IPS-NIHi7 (cell line): Measurements from ENCODE around the gene TLL2.
"Not testable (repeated sequence)": the region's sequence is repeated elsewhere in the genome, so short reads cannot be mapped to it uniquely, and the experiment has no call there.

ENCODE experiments used
- DNase-seq: peaks from one replicate; pipeline ENCODE4 v3.0.0; 2012; ENCODE audit warnings: mixed read lengths; ENCODE audit errors: extremely low spot score

The TLL2 gene

DNA sequence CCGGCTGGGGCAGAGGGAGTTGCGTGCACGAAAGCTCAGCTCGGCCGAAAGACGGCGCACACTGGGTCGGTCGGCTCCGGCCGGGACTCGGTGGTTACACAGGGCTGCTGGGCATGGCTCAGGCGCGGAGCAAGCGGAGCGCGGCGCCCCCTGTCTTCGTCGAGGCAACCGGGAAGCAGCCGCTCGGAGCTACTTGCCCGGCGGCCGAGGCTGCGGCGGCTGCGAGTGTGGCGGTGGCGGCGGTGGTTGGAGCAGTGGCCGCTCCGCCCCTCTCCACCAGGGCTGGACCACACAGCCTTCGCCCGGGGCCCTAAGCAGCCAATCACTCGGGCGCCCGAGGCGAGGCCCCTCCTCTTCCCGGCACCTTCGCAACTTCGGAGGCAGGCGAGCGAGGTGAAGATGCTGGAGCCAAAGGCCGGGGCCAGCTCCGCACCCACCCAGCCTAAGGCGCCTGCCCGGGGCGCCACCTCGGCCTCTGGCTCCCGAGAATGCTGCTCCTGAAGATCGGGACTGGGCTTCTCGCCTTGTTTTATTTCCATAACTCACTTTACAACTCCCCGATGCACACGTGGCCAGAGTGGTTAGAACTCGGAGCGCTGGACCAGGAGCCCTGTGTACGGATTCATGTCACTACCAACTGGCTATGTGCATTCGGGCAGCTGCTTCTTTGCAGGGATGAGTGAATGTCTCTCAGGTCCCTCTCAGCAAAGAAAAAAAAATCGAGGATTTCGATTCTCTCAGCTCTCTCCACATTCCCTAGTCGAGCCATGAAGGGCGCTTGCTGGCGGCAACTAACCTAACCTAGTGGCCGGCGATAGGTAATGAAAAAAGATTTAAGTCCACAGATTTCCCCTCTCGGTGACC, at the start of gene TLL2:
Gene TLL2 (minus strand): TSS at position 229 of the 864 bp plus-strand sequence. CDS start 241 bp downstream, outside the sequence.
- DNase-seq: peak; percentile 95

DNA sequence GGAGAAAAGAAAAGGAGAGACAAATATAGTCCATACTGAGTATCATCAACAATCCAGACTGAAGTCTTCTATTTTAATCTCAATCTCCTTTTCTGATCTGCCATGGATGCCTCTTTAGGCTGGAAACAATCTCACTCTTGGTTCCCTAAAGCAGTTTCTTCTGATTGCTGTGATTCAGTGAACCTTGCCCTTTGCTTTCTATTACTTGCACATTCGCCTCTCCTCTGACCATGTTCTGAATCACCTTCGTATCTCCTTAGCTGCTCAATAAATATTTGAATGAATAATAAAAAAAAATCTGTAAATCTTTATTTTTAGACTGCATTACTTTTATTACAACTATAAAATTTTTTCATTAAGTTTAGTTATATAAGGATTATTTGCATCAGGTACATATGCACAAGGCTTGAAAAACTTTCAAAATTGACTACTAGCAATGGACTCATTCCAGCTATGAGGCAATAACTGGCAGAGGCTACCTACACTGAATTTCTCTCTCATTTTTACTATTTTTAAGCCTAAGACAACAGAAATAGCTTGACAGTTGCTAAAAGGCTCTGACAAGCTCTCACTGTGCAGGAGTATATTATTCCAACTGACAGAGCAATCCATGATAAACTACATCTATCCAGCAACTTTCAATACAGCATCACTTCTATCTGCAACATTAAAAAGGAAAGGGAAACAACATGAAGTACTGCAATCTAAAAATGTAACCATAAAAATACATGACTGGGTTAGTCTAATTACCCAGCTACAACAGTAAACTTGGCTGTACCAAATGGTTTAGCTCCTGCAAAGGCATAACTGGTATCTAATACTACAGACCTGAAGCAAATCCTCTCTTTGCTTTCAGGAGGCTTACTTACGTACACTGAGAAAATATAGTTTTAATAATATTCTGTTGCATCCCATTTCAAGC, 47.5 kb upstream of the TLL2 start:
- DNase-seq: no peak

DNA sequence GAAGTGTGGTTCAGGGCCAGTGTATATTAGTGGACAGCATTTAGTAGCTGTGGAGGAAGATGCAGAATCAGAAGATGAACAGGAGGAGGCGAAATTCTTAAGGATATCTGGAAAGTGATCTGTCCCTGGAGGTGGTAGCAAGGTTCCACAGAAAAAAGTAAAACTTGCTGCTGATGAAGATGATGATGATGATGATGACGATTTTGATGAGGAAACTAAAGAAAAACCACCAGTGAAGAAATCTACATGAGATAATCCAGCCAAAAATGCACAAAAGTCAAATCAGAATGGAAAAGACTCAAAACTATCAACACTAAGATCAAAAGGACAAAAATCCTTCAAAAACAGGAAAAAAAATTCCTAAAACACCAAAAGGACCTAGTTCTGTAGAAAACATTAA, 46.8 kb upstream of the TLL2 start:
- DNase-seq: no peak

DNA sequence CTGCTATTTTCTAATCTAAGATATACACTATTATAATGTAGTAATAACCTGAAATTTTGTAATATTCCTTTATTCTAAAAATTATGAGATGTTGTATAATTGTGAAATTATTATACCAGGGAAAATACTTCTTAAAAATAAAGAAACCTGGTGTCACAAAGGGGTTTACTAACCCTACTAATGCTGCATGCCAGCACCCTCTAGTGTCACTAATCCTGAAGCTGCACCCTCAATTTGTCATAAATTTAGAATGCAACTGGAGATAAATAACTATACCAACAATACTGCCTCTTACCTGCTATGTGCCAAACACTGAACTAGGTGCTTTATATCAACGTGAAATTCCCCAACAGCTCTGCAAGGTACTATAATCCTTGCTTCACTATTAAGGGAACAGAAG, 42.3 kb upstream of the TLL2 start:
- DNase-seq: peak; percentile 22

DNA sequence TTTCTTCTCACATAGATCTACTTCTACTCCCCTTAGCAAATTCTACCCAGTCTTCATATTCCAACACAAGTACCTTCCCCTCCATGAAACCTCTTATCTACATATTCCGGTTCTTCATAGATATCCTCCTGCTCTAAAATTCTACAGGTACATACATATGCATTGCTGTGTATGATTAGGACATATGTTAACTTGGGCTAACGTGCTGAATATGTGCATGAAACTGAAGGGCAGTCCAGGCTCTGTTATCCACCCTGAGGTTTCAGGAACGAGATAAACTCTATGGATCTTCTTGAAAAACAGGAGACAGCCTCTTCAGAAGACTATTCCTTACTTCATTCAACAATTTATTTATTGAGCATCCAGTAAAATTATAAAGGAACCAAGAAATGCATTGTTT, 41.6 kb upstream of the TLL2 start:
- no peak for DNase-seq

DNA sequence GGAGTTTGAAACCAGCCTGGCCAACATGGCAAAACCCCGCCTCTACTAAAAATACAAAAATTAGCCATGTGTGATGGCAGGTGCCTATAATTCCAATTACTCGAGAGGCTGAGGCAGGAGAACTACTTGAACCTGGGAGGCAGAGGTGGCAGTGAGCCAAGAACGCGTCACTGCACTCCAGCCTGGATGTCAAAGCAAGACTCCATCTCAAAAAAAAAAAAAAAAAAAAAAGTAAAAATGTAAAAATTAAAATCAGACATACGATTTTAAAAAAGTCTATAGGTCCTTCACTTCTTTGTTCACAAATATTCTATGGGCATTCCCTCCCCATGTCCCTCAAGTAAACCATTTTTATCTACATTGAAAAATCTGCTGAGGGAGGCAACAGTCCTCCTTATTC, 34.9 kb upstream of the TLL2 start:
- no peak for DNase-seq

DNA sequence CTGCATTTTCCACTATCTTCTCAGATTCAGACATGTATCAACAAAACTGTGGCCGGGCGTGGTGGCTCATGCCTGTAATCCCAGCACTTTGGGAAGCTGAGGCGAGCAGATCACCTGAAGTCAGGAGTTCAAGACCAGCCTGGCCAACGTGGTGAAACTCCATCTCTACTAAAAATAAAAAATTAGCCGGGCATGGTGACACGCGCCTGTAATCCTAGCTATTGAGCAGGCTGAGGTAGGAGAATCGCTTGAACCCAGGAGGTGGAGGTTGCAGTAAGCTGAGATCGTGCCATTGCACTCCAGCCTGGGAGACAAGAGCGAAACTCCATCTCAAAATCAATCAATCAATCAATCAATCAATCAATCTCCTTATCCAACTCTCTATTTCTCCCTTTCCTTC, 31.8 kb upstream of the TLL2 start:
- not testable (repeated sequence) for DNase-seq

DNA sequence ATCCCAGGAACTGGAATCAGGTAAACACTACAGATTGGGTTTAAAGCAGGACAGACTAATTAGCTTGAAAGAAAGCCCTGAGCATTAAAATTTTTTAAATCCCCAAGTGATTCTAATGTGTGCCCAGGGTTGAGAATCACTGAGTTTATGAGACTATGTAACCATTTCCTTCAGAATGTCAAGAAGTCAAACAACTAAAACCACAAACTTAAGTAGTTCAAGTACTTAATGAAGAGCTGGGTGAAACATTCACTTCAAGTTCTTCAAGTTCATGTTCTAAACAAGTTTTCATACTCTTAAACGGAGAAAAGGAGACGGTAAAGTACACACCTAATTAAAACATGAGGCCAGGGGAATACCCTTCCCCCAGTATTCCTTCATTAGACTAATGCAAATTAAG, 28.2 kb upstream of the TLL2 start:
- DNase-seq: no peak

DNA sequence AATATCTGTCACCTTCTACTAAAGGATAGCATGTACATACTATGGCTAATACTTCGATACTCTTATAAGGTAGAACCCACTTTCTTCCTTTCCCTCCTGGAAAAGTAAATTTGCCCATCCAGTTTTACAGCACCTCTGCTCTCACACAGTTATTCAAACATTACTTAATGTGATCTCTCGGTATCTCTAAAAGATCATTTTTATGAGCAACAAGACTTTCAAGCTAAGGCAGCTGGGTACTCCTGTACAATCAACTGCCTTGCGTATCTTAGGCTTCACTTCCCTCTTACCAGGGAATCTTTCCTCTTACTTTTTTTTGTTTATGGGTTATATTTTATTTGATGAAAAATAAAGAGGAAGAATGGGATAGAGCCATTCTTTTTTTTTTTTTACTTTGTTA, 26.5 kb upstream of the TLL2 start:
- DNase-seq: no peak

DNA sequence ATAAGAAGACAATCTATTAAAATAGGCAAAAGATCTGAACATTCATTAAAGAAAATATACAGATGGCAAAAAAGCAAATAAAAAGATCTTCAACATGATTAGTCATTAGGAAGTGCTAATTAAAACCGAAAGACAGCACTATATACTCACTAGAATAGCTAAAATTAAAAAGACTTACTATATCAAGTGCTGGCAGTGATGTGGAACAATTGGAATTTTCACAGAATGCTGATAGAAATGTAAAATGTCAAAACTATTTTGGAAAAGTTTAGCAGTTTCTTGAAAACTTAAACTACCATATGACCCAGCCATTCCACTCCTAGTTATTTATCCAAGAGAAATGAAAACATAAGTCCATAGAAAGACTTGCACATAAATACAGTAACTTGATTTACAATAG, 25.0 kb upstream of the TLL2 start:
- no peak for DNase-seq

DNA sequence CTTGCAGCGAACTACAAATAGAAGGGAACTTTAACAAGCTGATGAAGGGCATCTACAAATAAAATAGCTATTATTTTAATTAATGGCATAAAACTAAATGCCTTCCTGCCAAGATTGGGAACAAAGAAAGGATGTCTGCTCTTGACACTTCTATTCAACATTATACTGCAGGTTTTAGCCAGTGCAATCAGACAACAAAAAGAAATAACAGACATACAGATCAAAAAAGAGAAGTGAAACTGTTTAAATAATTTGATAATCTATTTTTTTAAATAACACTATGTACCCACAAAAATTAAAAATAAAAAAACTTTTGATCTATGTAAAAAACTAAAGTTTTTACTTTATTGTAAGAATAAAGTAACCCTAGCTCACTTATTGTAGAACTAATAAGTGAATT, 22.4 kb upstream of the TLL2 start:
- DNase-seq: no peak

DNA sequence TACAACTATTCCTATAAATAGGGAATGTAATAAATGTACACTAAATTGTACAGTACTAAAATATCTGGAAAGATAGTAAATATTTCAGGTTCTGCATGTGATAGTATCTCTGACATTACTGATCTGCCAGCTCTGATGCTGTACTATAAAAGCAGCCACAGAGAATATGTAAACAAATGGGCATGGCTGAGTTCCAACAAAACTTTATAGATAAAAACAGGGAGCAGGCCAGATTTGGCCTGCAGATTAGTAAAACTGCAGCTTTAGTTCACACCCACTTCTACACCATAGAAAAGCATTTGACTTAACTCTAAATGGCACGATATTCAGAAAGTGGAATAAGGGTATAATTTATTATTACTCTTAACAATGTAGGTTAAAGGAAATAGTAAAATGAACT, 18.8 kb upstream of the TLL2 start:
- DNase-seq: no peak

DNA sequence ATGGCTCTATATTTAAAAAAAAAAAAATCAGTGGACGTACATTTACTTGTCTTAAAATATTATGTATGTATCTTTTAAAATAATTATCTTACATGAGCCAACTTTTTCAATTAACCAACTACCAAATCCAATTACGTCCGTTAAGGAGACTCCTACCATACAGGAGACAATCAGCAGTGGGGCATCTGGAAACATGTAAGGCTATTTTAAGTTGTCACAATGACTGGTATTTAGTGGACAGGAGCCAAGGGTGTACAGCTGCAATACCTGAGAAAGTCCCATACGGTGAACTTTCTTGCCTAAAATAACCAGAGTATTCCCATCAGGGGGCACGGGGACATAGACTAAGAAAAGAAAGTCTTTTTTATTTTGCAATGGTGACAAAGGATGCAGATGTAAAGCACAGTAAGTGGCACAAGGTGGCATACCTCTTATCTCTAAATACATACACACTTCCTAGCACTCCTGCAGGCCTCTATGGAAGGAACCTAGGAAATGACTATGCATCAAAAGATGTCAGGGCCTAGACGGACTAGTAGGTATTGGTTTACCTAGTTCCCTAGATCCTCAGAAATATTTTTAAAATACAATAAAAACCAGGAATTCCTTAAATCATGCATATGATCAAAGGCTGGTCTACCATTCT, 16.0 kb upstream of the TLL2 start:
- no peak for DNase-seq

DNA sequence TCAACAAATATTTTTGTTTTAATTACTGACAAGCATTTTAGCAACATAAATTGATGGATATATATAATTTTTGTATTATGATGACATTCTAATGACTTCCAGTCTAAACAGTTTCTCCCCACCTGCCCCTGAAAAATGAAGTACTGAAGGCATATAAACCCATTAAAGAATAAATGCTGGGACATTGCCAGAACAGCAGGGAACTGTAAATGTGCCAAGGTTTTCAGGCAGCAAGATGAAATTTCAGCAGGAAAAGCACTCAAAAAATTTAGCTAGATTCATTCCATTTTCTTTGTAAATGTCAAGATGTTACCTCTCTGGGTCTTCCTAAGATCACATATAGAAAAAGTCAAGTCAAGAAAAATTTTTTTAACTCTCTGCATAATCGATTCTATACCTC, 11.0 kb upstream of the TLL2 start:
- no peak for DNase-seq

DNA sequence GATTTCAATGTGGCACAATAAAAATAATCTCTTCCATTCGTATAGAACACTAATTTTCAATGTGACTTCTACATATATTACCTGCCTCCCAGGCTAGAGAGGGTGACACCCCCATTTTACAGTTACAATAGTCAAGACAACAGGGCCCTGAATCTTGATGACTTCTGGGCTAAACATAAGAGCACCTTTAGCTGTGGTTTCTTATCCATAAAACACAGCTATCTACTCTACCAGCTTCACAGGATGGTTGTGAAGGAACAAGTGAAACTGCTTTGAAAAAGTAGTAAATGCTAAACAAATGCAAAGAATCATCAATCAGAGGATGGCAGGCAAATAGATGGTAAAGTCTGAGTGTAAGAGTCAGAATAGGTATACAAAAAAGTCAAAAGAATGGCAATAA, 3.6 kb upstream of the TLL2 start:
- DNase-seq: no peak

DNA sequence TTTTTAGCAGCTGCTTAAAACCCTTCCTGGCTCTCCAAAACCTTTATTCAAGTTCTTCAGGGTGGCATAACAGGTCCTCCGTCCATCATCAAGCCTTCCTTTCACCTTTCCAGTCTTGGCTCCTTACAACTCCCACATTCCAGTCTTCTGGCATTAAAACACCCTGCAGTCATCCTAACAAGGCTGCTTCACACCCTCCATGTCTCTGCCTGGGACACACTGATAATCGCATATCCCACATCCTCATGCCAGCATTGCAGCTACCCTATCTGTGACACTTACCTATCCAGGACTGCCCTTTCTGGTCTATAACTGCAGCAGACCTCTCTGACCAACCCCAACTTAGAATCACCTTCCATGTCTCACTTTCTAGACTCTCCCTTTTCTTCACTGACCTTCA, 2.6 kb upstream of the TLL2 start:
- no peak for DNase-seq

DNA sequence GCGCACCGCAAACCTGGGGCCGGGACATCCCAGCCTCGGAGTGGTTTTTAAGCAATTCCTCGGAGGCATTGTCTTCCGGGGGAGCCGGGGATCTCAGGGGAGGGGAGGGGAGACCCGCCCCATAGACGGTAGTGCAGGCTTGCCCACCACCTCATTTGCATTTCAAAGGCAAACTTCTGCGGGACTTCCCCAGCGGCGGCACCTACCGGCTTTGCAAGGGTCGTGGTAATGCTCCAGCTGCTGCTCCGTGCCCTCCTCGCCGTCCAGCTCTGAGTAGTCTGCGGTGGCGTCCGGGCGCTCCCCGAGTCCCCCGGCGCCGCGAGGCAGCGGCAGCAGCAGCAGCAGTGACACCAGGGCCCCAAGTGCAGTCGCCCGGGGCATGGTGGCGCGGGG, 425 bp downstream of the TLL2 start:
- peak; percentile 46 for DNase-seq

DNA sequence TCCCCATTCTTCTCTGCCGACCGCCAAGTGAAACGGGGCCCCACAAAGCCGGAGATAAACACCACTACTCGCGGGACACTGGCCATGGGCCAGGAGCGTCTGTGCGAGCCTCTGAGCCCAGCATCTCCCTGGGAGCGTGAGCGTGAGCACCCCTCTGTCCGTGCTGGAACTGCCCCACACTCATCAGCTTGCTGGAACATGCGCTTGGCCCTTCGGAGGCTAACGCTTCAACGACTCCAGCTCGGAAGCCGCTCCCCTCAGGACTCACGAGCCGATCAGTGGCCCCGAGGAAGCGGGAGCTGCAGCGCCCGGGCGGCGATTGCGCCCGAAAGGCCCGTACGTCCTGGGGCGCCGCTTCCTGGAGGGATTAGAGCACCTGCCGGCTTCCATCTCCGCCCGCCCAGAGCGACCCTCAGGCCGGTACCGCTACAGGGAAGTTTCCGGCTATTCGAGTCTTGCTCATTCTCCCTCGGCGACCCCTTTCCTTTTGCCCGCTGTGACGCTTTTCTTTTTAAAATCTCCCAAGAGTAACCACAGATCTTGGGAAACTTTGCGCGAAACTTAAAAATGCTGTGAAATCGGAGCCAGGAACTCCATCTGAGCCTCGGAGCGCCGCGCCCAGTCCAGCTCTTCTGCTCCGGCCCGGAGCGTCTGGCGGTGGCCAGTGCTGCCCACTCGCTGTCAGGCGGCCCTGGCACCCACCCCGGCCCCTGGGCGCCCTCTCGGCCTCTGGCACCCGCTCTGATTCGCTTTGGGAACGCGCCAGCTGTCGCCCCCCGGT, 1.0 kb downstream of the TLL2 start:
- DNase-seq: no peak

DNA sequence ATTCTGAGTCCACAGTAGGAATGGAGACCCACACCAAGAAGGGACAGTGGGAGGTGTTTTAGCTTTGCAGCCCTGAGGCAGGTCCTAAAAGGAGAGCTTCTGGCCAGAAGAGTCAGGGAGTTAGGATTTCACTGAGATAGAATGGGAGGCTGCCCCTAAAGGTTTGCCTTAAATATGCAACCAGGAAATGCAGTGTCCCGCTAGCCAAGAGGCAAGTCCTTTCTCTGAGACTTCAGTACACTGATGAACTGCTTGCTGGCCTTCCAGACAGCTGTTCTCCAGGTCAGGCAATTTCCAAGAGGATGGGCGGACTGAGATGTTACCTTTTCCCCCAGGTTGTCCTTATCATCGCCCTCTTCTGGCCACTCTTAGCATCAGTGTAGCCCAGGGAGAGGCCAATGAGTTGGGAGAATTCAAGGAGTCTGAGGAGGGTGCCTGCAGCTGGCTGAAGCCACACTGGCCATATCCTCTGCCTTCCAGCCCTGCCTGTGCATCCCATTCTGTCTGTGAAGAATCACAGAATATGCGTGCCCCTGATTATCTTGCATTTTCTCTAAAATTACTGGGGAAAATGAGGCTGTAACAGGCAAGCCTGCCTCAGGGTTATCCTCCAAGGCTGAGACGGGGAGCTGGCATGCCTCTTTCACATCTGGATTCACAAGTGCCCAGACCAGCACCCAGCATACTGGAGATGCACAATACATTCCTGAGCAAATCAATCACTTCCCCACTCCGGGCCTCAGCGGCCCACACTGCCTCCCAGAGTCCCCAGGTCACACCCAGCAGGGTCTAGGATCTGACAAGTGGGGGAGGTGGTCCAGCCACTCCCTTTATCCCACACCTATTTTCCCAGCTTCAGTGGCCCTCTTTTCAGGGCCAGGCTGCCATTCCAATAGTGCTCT, 2.4 kb downstream of the TLL2 start:
- DNase-seq: peak; percentile 79

DNA sequence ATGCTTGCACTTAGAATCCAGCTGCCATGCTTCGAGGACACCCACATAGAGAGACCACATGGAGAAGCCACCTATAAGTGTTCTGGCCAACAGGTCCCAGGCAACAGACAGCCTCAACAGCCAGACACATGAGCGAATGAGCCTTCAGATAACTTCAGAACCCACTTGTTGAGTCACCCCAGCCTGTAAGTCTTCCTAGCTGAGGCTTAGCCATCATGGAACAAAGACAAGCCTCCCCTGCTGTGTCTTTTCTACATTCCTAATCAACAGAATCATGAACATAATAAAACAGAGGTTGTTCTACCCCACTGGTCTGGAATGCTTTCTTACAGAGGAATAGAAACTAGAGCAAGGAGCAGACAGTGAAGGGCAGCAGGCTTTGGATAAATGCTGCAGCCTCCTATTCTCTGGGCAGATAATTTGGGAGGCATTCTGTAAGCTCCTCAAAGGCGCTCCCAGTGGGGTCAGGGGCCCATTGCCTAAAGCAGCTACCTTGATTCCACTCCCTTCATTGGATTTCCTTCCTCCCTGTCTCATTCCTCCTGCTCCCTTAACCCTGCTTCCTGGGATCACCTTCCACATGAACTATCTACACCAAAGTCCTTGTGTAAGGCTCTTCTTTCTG, 4.6 kb downstream of the TLL2 start:
- DNase-seq: peak; percentile 48
